Ovary (tissue), 9 donors: ENCODE results near the gene ACACB. TPM values are rescaled to one million over a fixed set of nuclear protein-coding genes. Genes with fewer than 3 reads are reported as not detected.

Experiments used
- DNase-seq, 5 donors: peaks; one replicate each; pipeline ENCODE4 v3.0.0-alpha.2; 2019 to 2020
- H3K27ac ChIP-seq, 2 donors: fragments of 200-600 bp; one replicate each; pipeline versions ENCODE4 v1.5.1 to v1.8.0; 2019 to 2022
- H3K27me3 ChIP-seq: fragments of 200-600 bp; one replicate; pipeline ENCODE4 v1.8.0; 2022
- H3K36me3 ChIP-seq: fragments of 200-600 bp; sonication (generic); one replicate; pipeline ENCODE4 v1.5.1; 2019
- H3K4me1 ChIP-seq: one replicate; pipeline ENCODE4 v1.8.1; 2013; ENCODE audit warnings: mild to moderate bottlenecking, moderate library complexity; ENCODE audit not compliant: insufficient read depth
- H3K4me3 ChIP-seq: fragments of 200-600 bp; sonication (generic); one replicate; pipeline ENCODE4 v1.5.1; 2017
- H3K9me3 ChIP-seq, 2 donors: fragments of 200-600 bp in 1 of 2; sonication (generic) in 1 of 2; one replicate each; pipeline versions ENCODE4 v1.5.1 to v1.8.1; 2013 to 2019; ENCODE audit warnings: mild to moderate bottlenecking in 1 of 2, moderate library complexity in 1 of 2
- CTCF ChIP-seq, 3 donors: fragments of 450-650 bp in 2 of 3; fragments of 200-600 bp in 1 of 3; IDR thresholded peaks; one replicate each; pipeline versions ENCODE4 v1.5.1 to v1.8.0; 2016 to 2022; ENCODE audit warnings: antibody characterized with exemption in 3 of 3, mild to moderate bottlenecking in 1 of 3
- EP300 ChIP-seq: sonication (generic); formaldehyde crosslinking; IDR thresholded peaks from one replicate; pipeline ENCODE4 v1.6.1; 2017; ENCODE audit warnings: antibody characterized with exemption
- POLR2A ChIP-seq: fragments of 450-650 bp; IDR thresholded peaks from one replicate; pipeline ENCODE4 v1.6.1; 2017; ENCODE audit warnings: antibody characterized with exemption, mild to moderate bottlenecking, moderate library complexity
- WGBS, 3 donors: extraction: QIAGEN DNeasy Blood & Tissue Kit in 1 of 3; methylation state at CpG; one replicate each; pipeline versions ENCODE4 v1.1.5 to v1.1.7; 2013 to 2017; 5-methylcytosine and 5-hydroxymethylcytosine counted together
- intact Hi-C, 4 donors: fragments of 100-400 bp; cut with DNase I; formaldehyde crosslinking; loops; one replicate each; pipeline versions ENCODE4 v1.11.0 to v1.15.1; 2022 to 2023
- polyA plus RNA-seq, 2 donors: library from polyadenylated mRNA; stranded (reverse); fragments of 200-250 nt in 1 of 2; fragments of 350-450 nt in 1 of 2; fragmentation: Illumina TruSeq in 1 of 2; extraction: RNeasy Lipid Tissue Mini Kit (QIAGEN cat#74804) in 1 of 2; gene quantifications; one replicate each; pipeline ENCODE4 v1.2.3, GENCODE V29; 2013 to 2014
- total RNA-seq, 7 donors: library from RNA; depleted of rRNA in 2 of 7; stranded (reverse); fragments of >200 nt in 2 of 7; fragmentation: NEBNext Ultra II Directional in 3 of 7; extraction: Animal tissue kit (Norgen Biotek cat#: 25700) in 3 of 7; gene quantifications; one replicate each; pipeline versions ENCODE4 v1.1.0 to v1.2.4, GENCODE V29; 2016 to 2023
- donor health status: DM: no; HTN: no; CAD: no; lungs with moderate emphysema.
- donor health status: DM: no; HTN: no; CAD: no.
- donor health status: Bipolar disorder and iron deficiency.
- donor health status: DM: yes; HTN: yes; CAD: no.
- donor health status: DM: no; HTN: no; CAD: no.
- donor health status: DM: yes; HTN: yes; CAD: no.

Gene ACACB
- total and polyA plus RNA-seq, 9 donors = 20.5 to 56.5 (median 40.4) TPM

- no peaks in the 10 kb centered on the region for H3K27me3 ChIP-seq
- no peaks in the 10 kb centered on the region for H3K9me3 ChIP-seq
- 1% methylated on average over 26 to 71 of the region's 71 CpGs for WGBS, 3 donors
- TF ChIP-seq CTCF (IDR thresholded peaks at IDR 0.05) (no peak), POLR2A (no peak), EP300 (no peak)
- intact Hi-C loops = loop anchor here in 3 of 4 donors (5.0 to 10.0 kb wide), 5 partner anchors 243 to 535 kb away; partner anchors contain the start of genes ISCU (in 2 of the 3), SART3 (in 2 of the 3) and SSH1 (in 1 of the 3)
- no peaks in the 10 kb centered on the region for H3K36me3 ChIP-seq
- H3K4me3 ChIP-seq = peak within 1 kb of the TSS; percentile 78
- H3K4me1 ChIP-seq = peaks cover 5% of the 10 kb centered on the region
- peak within 1 kb of the TSS; percentile 2 to 84 for H3K27ac ChIP-seq
- peak; percentile 96 to 98 (median 97) for DNase-seq
Observed at GRCh38 chr12:109097435-109098182, 18.8 kb upstream of the ACACB start, which contains the start of gene UNG. Gene UNG (plus strand): TSS chr12:109097597. CDS start chr12:109097680, 83 bp downstream.

- H3K4me1 ChIP-seq = peaks cover 4% of the 10 kb centered on the region
- H3K27me3 ChIP-seq = no peaks in the 10 kb centered on the region
- no peaks in the 10 kb centered on the region for H3K9me3 ChIP-seq
- peak overlapping the region; percentile 78 for H3K4me3 ChIP-seq
- TF ChIP-seq POLR2A (peak; percentile 31), CTCF (IDR thresholded peaks at IDR 0.05) (no peak)
- no peaks in the 10 kb centered on the region for H3K36me3 ChIP-seq
- intact Hi-C loops = loop anchor here in 3 of 4 donors (5.0 to 10.0 kb wide), 5 partner anchors 243 to 536 kb away; partner anchors contain the start of genes ISCU (in 2 of the 3), SART3 (in 2 of the 3) and SSH1 (in 1 of the 3)
- peak in 4 of 5 donors; percentile 71 to 85 (median 78) for DNase-seq
- 0 to 1% (median 0%) methylated on average over 27 to 32 of the region's 32 CpGs for WGBS, 3 donors
- H3K27ac ChIP-seq = peak overlapping the region; percentile 2 to 84
Observed at GRCh38 chr12:109098183-109098604, 18.2 kb upstream of the ACACB start.

- peaks cover 4% of the 10 kb centered on the region for H3K4me1 ChIP-seq
Observed at GRCh38 chr12:109098651-109099050, 17.7 kb upstream of the ACACB start.

More at GRCh38 chr12:109098651-109099050, 17.7 kb upstream of the ACACB start:
- Histone ChIP-seq H3K4me3 (peak overlapping the region; percentile 78), H3K9me3 (no peaks in the 10 kb centered on the region), H3K36me3 (no peaks in the 10 kb centered on the region), H3K27me3 (no peaks in the 10 kb centered on the region), H3K27ac (peak overlapping the region; percentile 2 to 84)
- no peak for DNase-seq
- intact Hi-C loops = loop anchor here in 3 of 4 donors (5.0 to 10.0 kb wide), 5 partner anchors 244 to 536 kb away; partner anchors contain the start of genes ISCU (in 2 of the 3), SART3 (in 2 of the 3) and SSH1 (in 1 of the 3)
- TF ChIP-seq CTCF (IDR thresholded peaks at IDR 0.05) (no peak), EP300 (no peak), POLR2A (no peak)
- WGBS, 3 donors = 0 to 4% (median 2%) methylated on average over 8 of the region's 8 CpGs
